SK-N-SH (cell line): ENCODE results near the gene CUX1. TPM values are rescaled to one million over a fixed set of nuclear protein-coding genes. Genes with fewer than 3 reads are reported as not detected.

Experiments
- CTCF ChIA-PET: fragments of 300-600, 350-600 bp; formaldehyde crosslinking; extraction: SDS; loops from one replicate; lab custom pipeline; 2021; lab: Yijun Ruan, JAX
- POLR2A ChIA-PET: fragments of 350-600 bp; sonication (Branson Sonifier 250); formaldehyde crosslinking; extraction: SDS; loops from one replicate; lab custom pipeline; 2020; ENCODE audit warnings: antibody characterized with exemption, inconsistent platforms; lab: Yijun Ruan, JAX
- DNase-seq: peaks from one replicate; pipeline ENCODE4 v3.0.0; 2012
- H2AFZ ChIP-seq: fragments of 200-600 bp; sonication (generic); 2 replicates; pipeline ENCODE4 v1.8.1; 2016; ENCODE audit warnings: antibody characterized with exemption, mild to moderate bottlenecking, low read depth
- H3F3A ChIP-seq: fragments of 200-600 bp; sonication (generic); replicated peaks from 2 replicates; pipeline ENCODE3; 2016; ENCODE audit warnings: antibody characterized with exemption, mild to moderate bottlenecking; ENCODE audit not compliant: insufficient read depth
- H3K27ac ChIP-seq, 2 experiments: fragments of 200-500 bp in 1 of 2; fragments of 200-600 bp in 1 of 2; sonication (Bioruptor generic) in 1 of 2; sonication (generic), shearing (Covaris generic) in 1 of 2; 2 replicates each; pipeline versions ENCODE4 v1.5.1 to v1.6.1; 2014 to 2016; ENCODE audit warnings: low read depth in 2 of 2, inconsistent platforms in 1 of 2, low read length in 1 of 2, mild to moderate bottlenecking in 1 of 2, mixed read lengths in 1 of 2
- H3K27me3 ChIP-seq: fragments of 200-600 bp; sonication (generic), shearing (Covaris generic); 2 replicates; pipeline ENCODE4 v1.6.1; 2016; ENCODE audit warnings: mixed run types; ENCODE audit not compliant: insufficient read depth
- H3K36me3 ChIP-seq, 2 experiments: fragments of 200-500 bp in 1 of 2; fragments of 200-600 bp in 1 of 2; sonication (Bioruptor generic) in 1 of 2; sonication (generic) in 1 of 2; replicated peaks in 1 of 2; 2 replicates each; pipeline versions ENCODE3 to v1.5.1; 2014 to 2016; ENCODE audit warnings: low read length in 1 of 2, mild to moderate bottlenecking in 1 of 2; ENCODE audit not compliant: insufficient read depth in 2 of 2, control insufficient read depth in 1 of 2
- H3K4me1 ChIP-seq, 2 experiments: fragments of 200-500 bp in 1 of 2; fragments of 200-600 bp in 1 of 2; sonication (Bioruptor generic) in 1 of 2; sonication (generic), shearing (Covaris generic) in 1 of 2; 2 replicates each; pipeline versions ENCODE4 v1.5.1 to v1.6.1; 2014 to 2016; ENCODE audit warnings: low read depth in 1 of 2, low read length in 1 of 2, mixed run types in 1 of 2; ENCODE audit not compliant: insufficient read depth in 2 of 2, control insufficient read depth in 1 of 2
- H3K4me2 ChIP-seq: fragments of 200-600 bp; sonication (generic), shearing (Covaris generic); 2 replicates; pipeline ENCODE4 v1.6.1; 2017; ENCODE audit warnings: mixed run types
- H3K4me3 ChIP-seq, 2 experiments: fragments of 200-500 bp in 1 of 2; fragments of 200-600 bp in 1 of 2; sonication (Bioruptor generic) in 1 of 2; sonication (generic), shearing (Covaris generic) in 1 of 2; 2 replicates each; pipeline versions ENCODE4 v1.5.1 to v1.8.1; 2014 to 2016; ENCODE audit warnings: low read depth in 2 of 2, inconsistent platforms in 1 of 2, low read length in 1 of 2, mild to moderate bottlenecking in 1 of 2, mixed read lengths in 1 of 2, moderate library complexity in 1 of 2
- H3K79me2 ChIP-seq: fragments of 200-600 bp; sonication (generic); 2 replicates; pipeline ENCODE4 v1.8.1; 2017; ENCODE audit warnings: mild to moderate bottlenecking; ENCODE audit not compliant: insufficient read depth
- H3K9ac ChIP-seq: fragments of 200-600 bp; sonication (generic); 2 replicates; pipeline ENCODE4 v1.6.1; 2017; ENCODE audit warnings: mixed run types
- H3K9me2 ChIP-seq: fragments of 200-600 bp; sonication (generic); 2 replicates; pipeline ENCODE4 v1.6.1; 2017; ENCODE audit warnings: mixed run types
- H3K9me3 ChIP-seq: fragments of 200-600 bp; sonication (generic); 2 replicates; pipeline ENCODE4 v1.6.1; 2017; ENCODE audit warnings: mixed run types, mild to moderate bottlenecking, moderate library complexity
- H4K20me1 ChIP-seq: fragments of 200-600 bp; sonication (generic); 2 replicates; pipeline ENCODE4 v1.6.1; 2017; ENCODE audit warnings: mild to moderate bottlenecking, mixed run types; ENCODE audit not compliant: insufficient read depth
- CHD2 ChIP-seq: fragments of 150-350 bp; IDR thresholded peaks from 2 replicates; pipeline ENCODE4 v1.6.1; 2018; ENCODE audit warnings: low read length; ENCODE audit not compliant: partially characterized antibody
- EP300 ChIP-seq, 2 experiments: IDR thresholded peaks; 2 replicates each; pipeline versions ENCODE4 v1.4.0 to v1.6.1; 2012; ENCODE audit warnings: borderline replicate concordance in 1 of 2, low read depth in 1 of 2, low read length in 1 of 2
- EZH2phosphoT487 ChIP-seq: fragments of 200-600 bp; sonication (generic); IDR thresholded peaks from 2 replicates; pipeline ENCODE4 v1.6.1; 2017; ENCODE audit warnings: low read depth, mixed run types, mild to moderate bottlenecking, antibody characterized with exemption, moderate library complexity, borderline replicate concordance
- FOSL2 ChIP-seq: IDR thresholded peaks from 2 replicates; pipeline ENCODE4 v1.4.0; 2012; ENCODE audit warnings: low read depth, mild to moderate bottlenecking, moderate library complexity, borderline replicate concordance
- FOXM1 ChIP-seq: IDR thresholded peaks from 2 replicates; pipeline ENCODE4 v1.4.0; 2012; ENCODE audit warnings: low read depth, mild to moderate bottlenecking
- MEF2A ChIP-seq: IDR thresholded peaks from 2 replicates; pipeline ENCODE4 v1.4.0; 2012; ENCODE audit warnings: low read depth, borderline replicate concordance
- RFX5 ChIP-seq: IDR thresholded peaks from 2 replicates; pipeline ENCODE4 v1.6.1; 2012; ENCODE audit warnings: mild to moderate bottlenecking, improper control_type of control experiment, low read length
- SIN3A ChIP-seq: IDR thresholded peaks from 2 replicates; pipeline ENCODE4 v1.6.1; 2012; ENCODE audit warnings: low read depth, mild to moderate bottlenecking, low read length, moderate library complexity, borderline replicate concordance
- TAF1 ChIP-seq: IDR thresholded peaks from 2 replicates; pipeline ENCODE4 v1.6.1; 2012; ENCODE audit warnings: low read depth, mild to moderate bottlenecking, low read length, moderate library complexity, borderline replicate concordance
- YY1 ChIP-seq: IDR thresholded peaks from 2 replicates; pipeline ENCODE4 v1.4.0; 2012; ENCODE audit warnings: low read depth, mild to moderate bottlenecking
- WGBS: methylation state at CpG from one replicate; pipeline ENCODE4 v1.1.6; 2017; ENCODE audit warnings: low lambda C conversion rate; 5-methylcytosine and 5-hydroxymethylcytosine counted together
- polyA plus RNA-seq, 3 experiments: library from polyadenylated mRNA; depleted of rRNA; stranded (reverse); fragments of >200 nt; gene quantifications; 2 replicates each; pipeline ENCODE4 v1.2.3, GENCODE V29; 2012
- TF ChIP-seq, protein P1 (sequence below): fragments of 200-600 bp; sonication (generic); IDR thresholded peaks from 2 replicates; pipeline ENCODE4 v1.6.1; 2017; ENCODE audit warnings: antibody characterized with exemption, mild to moderate bottlenecking, moderate library complexity
- TF ChIP-seq, protein P2 (sequence below): fragments of 150-350 bp; IDR thresholded peaks from 2 replicates; pipeline ENCODE4 v1.6.1; 2016; ENCODE audit warnings: mild to moderate bottlenecking, low read depth, low read length
- TF ChIP-seq, protein P3 (sequence below): IDR thresholded peaks from 2 replicates; pipeline ENCODE4 v1.4.0; 2012; ENCODE audit warnings: low read depth
- TF ChIP-seq, protein P4 (sequence below): IDR thresholded peaks from 2 replicates; pipeline ENCODE4 v1.6.1; 2012; ENCODE audit warnings: mild to moderate bottlenecking, low read depth, low read length, moderate library complexity

Gene CUX1
- polyA plus RNA-seq, 1 of the 3 experiments (the other 2 are of a cell fraction): 68.6 TPM

GRCh38 chr7:101816595-101817470 lies 593 bp upstream of the CUX1 start (continued):
- TF ChIP-seq, protein P1, sequence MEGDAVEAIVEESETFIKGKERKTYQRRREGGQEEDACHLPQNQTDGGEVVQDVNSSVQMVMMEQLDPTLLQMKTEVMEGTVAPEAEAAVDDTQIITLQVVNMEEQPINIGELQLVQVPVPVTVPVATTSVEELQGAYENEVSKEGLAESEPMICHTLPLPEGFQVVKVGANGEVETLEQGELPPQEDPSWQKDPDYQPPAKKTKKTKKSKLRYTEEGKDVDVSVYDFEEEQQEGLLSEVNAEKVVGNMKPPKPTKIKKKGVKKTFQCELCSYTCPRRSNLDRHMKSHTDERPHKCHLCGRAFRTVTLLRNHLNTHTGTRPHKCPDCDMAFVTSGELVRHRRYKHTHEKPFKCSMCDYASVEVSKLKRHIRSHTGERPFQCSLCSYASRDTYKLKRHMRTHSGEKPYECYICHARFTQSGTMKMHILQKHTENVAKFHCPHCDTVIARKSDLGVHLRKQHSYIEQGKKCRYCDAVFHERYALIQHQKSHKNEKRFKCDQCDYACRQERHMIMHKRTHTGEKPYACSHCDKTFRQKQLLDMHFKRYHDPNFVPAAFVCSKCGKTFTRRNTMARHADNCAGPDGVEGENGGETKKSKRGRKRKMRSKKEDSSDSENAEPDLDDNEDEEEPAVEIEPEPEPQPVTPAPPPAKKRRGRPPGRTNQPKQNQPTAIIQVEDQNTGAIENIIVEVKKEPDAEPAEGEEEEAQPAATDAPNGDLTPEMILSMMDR: no peak
- TF ChIP-seq, protein P2, sequence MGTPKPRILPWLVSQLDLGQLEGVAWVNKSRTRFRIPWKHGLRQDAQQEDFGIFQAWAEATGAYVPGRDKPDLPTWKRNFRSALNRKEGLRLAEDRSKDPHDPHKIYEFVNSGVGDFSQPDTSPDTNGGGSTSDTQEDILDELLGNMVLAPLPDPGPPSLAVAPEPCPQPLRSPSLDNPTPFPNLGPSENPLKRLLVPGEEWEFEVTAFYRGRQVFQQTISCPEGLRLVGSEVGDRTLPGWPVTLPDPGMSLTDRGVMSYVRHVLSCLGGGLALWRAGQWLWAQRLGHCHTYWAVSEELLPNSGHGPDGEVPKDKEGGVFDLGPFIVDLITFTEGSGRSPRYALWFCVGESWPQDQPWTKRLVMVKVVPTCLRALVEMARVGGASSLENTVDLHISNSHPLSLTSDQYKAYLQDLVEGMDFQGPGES: no peak
- TF ChIP-seq FOXM1 (no peak), EZH2phosphoT487 (no peak), EP300 (IDR thresholded peaks at IDR 0.05; ENCODE audit: borderline replicate concordance in 1 of 2, low read depth in 1 of 2, low read length in 1 of 2) (peak in 1 of 2 experiments; percentile 45; a peak in 1 of 4 replicates)
- TF ChIP-seq, protein P3, sequence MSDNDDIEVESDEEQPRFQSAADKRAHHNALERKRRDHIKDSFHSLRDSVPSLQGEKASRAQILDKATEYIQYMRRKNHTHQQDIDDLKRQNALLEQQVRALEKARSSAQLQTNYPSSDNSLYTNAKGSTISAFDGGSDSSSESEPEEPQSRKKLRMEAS: peak; percentile 29; the same call in 1 of the 2 replicates

GRCh38 chr7:101818287-101819071 lies 1.1 kb downstream of the CUX1 start:
- peaks cover 57% of the 10 kb centered on the region for H4K20me1 ChIP-seq
- H2AFZ ChIP-seq: no peak overlapping the region
- H3K4me3 ChIP-seq: peak overlapping the region in 1 of 2 experiments; percentile 68; a peak in 2 of 4 replicates
- peak overlapping the region; percentile 70; the same call in 1 of the 2 replicates for H3K9ac ChIP-seq
- ChIA-PET POLR2A (no interaction called here), CTCF (interaction anchor here (0.6 to 5.7 kb wide), 17 partner anchors 8 to 453 kb away, joined by 3 to 56 read pairs (median 4); no protein-coding TSS in a partner anchor)
- no peak for DNase-seq
- no peaks in the 10 kb centered on the region for H3K9me2 ChIP-seq
- H3K27ac ChIP-seq: no peak overlapping the region; a peak in 1 of 4 replicates
- H3K4me2 ChIP-seq: peak overlapping the region; percentile 75
- H3K4me1 ChIP-seq: peaks cover 18 to 52% of the 10 kb centered on the region in 2 experiments; a peak in 3 of 4 replicates
- no peaks in the 10 kb centered on the region for H3K9me3 ChIP-seq
- no peaks in the 10 kb centered on the region for H3K27me3 ChIP-seq
- peaks cover 11% of the 10 kb centered on the region for H3F3A ChIP-seq
- TF ChIP-seq FOXM1: no peak
- no peak for TF ChIP-seq RFX5
- TF ChIP-seq EP300 (IDR thresholded peaks at IDR 0.05; ENCODE audit: borderline replicate concordance in 1 of 2, low read depth in 1 of 2, low read length in 1 of 2): no peak
- no peak for TF ChIP-seq YY1
- TF ChIP-seq SIN3A: no peak
- TF ChIP-seq, protein P2: no peak
- TF ChIP-seq, protein P4, sequence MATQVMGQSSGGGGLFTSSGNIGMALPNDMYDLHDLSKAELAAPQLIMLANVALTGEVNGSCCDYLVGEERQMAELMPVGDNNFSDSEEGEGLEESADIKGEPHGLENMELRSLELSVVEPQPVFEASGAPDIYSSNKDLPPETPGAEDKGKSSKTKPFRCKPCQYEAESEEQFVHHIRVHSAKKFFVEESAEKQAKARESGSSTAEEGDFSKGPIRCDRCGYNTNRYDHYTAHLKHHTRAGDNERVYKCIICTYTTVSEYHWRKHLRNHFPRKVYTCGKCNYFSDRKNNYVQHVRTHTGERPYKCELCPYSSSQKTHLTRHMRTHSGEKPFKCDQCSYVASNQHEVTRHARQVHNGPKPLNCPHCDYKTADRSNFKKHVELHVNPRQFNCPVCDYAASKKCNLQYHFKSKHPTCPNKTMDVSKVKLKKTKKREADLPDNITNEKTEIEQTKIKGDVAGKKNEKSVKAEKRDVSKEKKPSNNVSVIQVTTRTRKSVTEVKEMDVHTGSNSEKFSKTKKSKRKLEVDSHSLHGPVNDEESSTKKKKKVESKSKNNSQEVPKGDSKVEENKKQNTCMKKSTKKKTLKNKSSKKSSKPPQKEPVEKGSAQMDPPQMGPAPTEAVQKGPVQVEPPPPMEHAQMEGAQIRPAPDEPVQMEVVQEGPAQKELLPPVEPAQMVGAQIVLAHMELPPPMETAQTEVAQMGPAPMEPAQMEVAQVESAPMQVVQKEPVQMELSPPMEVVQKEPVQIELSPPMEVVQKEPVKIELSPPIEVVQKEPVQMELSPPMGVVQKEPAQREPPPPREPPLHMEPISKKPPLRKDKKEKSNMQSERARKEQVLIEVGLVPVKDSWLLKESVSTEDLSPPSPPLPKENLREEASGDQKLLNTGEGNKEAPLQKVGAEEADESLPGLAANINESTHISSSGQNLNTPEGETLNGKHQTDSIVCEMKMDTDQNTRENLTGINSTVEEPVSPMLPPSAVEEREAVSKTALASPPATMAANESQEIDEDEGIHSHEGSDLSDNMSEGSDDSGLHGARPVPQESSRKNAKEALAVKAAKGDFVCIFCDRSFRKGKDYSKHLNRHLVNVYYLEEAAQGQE: no peak
- TF ChIP-seq, protein P3: no peak
- TF ChIP-seq FOSL2: no peak
- TF ChIP-seq MEF2A: no peak
- no peak for TF ChIP-seq TAF1
- no peak for TF ChIP-seq EZH2phosphoT487
- no peak for TF ChIP-seq CHD2
- TF ChIP-seq, all 33 proteins: peak for 0
- no peaks in the 10 kb centered on the region for H3K36me3 ChIP-seq
- WGBS: 89% methylated on average over 14 of the region's 14 CpGs
- peaks cover 71% of the 10 kb centered on the region for H3K79me2 ChIP-seq
